ENCODE results near the gene FHAD1.

The FHAD1 gene

GRCh38 chr1:15246960-15247614 is at the start of gene FHAD1:
FHAD1 (plus strand) TSS chr1:15247223; CDS start chr1:15251785, 4,562 bp downstream.
- peak; percentile 92 for DNase-seq (ENCODE audit: low read depth, low spot score)

GRCh38 chr1:15197591-15198447 is 49.2 kb upstream of the FHAD1 start:
- no peak for DNase-seq (ENCODE audit: low read depth, low spot score)

GRCh38 chr1:15198684-15199083 is 48.3 kb upstream of the FHAD1 start:
- no peak for DNase-seq (ENCODE audit: low read depth, low spot score)

- no peak for DNase-seq (ENCODE audit: low read depth, low spot score)
Observed at GRCh38 chr1:15201221-15201620, 45.8 kb upstream of the FHAD1 start.

DNA sequence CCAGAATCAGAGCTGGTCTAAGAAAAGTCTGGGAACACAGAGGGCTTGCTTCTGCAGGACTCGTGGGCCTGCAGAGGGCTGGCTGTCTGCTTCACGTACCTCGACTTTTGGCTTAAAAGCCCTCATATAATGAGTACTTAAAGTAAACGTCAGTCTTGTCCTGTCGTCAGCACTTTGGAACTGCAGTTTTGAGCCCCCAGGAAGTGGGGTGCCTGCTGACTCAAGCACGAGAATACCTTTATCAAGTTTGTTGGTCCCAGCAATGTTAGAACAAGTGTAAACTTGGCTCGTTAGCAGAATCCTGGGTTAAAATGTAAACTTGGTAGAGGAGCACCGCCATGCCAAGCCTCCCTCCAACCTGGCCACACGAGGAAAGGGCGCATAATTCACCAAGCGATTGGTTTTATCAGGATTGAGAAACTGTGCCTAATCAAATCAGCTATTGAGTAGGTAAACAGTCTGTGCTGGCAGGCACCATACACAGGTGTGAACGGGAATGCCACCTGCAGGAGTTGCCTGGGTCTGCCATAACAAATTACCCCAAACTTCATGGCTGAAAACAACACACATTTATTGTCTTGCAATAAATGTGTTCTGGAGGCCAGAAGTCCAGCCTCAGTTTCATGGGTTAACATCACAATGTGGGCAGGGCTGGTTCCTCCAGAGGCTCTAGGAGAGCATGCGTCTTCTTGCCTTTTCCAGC is 45.0 kb upstream of the FHAD1 start:
- no peak for DNase-seq (ENCODE audit: low read depth, low spot score)

- DNase-seq (ENCODE audit: low read depth, low spot score) = no peak
Observed at GRCh38 chr1:15204931-15205330, 42.1 kb upstream of the FHAD1 start.

DNA sequence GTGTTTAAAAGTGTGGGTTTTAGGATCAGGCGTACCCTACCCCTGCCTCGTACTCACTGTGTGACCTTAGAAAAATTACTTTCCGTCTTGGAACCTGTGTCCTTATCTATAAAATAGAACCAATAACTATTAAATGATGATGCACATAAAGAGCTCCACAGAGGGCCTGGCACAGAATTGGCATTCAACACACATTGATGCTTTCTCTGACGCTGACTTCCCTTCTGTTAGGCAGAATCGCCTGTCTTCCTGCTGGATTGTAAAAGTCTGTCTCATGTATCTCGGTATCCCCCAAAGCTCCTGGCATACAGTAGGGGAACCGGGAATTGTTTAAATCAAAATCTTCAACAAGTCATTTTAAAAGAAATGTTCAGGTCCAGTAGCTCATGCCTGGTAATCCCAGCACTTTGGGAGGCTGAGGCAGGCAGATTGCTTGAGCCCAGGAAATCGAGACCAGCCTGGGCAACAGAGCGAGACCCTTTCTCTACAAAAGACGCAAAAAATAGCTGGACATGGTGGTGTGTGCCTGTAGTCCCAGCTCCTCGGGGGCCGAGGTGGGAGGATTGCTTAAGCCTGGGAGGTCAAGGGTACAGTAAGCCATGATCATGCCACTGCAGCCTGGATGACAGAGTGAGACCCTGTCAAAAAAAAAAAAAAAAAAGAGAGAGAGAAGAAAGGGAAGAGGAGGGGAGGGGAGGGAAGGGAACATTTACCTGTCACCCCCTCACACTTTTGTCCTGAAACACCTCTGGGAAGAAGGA is 41.3 kb upstream of the FHAD1 start:
- no peak for DNase-seq (ENCODE audit: low read depth, low spot score)

DNA sequence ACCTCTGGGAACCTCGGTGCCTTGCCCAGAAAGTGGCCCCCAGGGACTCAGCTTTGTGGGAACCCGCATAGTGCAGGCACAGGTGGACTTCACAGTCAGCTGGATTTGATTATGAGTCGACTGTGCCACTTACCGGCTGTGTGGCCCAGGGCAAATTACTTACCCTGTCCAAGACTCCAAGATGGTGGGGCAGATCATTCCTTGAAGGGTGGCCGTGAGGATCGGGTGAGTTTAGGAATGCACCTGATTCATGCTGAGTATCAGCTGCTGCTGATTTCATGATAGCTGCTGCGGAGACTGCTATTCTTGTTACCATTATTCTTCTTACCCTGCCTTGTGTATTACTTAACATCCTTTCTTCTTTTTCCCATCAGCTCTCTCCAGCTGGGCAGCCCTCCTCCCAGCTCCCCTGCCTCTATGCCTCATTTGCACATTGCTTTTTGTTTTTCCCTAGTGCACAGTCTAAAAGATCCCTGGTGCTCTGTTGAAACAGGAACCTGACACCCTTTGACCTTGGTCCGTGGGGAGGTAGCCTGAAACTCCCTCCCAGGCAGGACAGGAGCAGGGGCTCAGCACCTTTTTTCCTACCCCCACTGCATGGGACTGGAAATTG is 40.5 kb upstream of the FHAD1 start:
- DNase-seq (ENCODE audit: low read depth, low spot score) = peak; percentile 28

GRCh38 chr1:15207031-15207828 is 39.8 kb upstream of the FHAD1 start:
- peak; percentile 48 for DNase-seq (ENCODE audit: low read depth, low spot score)

- no peak for DNase-seq (ENCODE audit: low read depth, low spot score)
Observed at GRCh38 chr1:15207829-15208429, 39.1 kb upstream of the FHAD1 start.

GRCh38 chr1:15210651-15211375 is 36.2 kb upstream of the FHAD1 start:
- DNase-seq (ENCODE audit: low read depth, low spot score) = no peak

DNA sequence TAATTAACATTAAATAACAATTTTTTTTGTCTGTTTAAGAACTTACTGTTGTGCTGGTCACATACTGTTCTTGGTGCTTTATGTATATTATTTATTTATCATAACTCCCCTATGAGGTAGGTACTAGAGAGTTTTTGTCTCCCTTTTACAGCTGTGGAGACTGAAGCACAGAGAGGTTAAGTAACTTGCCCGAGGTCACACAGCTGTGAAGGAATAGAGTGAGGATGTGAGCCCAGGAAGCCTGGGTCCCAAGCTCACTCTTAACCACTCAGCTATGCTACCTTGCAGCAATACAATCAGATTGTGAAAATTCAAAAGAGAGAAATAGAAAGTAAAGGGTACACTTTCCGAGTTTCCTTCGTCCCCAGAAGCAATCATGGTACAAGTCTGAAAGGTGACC is 35.6 kb upstream of the FHAD1 start:
- DNase-seq (ENCODE audit: low read depth, low spot score) = no peak

- DNase-seq (ENCODE audit: low read depth, low spot score) = no peak
Observed at GRCh38 chr1:15212216-15212953, 34.6 kb upstream of the FHAD1 start.

GRCh38 chr1:15212954-15213291 is 34.1 kb upstream of the FHAD1 start:
- no peak for DNase-seq (ENCODE audit: low read depth, low spot score)

- DNase-seq (ENCODE audit: low read depth, low spot score) = peak; percentile 67
Observed at GRCh38 chr1:15213341-15213821, 33.6 kb upstream of the FHAD1 start.

- DNase-seq (ENCODE audit: low read depth, low spot score) = no peak
Observed at GRCh38 chr1:15214527-15214926, 32.5 kb upstream of the FHAD1 start.

DNA sequence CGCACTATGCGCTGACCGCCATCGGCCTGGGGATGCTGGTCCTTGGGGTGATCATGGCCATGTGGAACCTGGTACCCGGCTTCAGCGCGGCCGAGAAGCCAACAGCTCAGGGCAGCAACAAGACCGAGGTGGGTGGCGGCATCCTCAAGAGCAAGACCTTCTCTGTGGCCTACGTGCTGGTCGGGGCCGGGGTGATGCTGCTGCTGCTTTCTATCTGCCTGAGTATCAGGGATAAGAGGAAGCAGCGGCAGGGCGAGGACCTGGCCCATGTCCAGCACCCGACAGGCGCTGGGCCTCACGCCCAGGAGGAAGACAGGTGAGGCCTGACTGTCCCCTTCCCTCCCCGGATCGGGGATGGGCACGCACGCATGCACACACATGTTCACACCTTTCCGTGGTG is 31.9 kb upstream of the FHAD1 start:
- DNase-seq (ENCODE audit: low read depth, low spot score) = no peak

- no peak for DNase-seq (ENCODE audit: low read depth, low spot score)
Observed at GRCh38 chr1:15217654-15218053, 29.4 kb upstream of the FHAD1 start.
